Measurements from ENCODE around the gene TREM2. TPM values are rescaled to one million over a fixed set of nuclear protein-coding genes. Genes with fewer than 3 reads are reported as not detected.

TREM2 gene
- 2.5 and 2.8 TPM in 2 replicates for total RNA-seq
- polyA plus RNA-seq: 2.2 and 4.4 TPM in 2 replicates

GRCh38 chr6:41162687-41163418, at the start of gene TREM2:
TREM2 (minus strand) TSS chr6:41163116; CDS start chr6:41163082, 34 bp downstream.
- Histone ChIP-seq H3K36me3 (replicated peaks; ENCODE audit: insufficient read depth, low read depth) (no peaks in the 10 kb centered on the region), H3K4me1 (ENCODE audit: insufficient read depth) (no peaks in the 10 kb centered on the region), H3K4me3 (no peak within 1 kb of the TSS), H2AFZ (no peak within 1 kb of the TSS), H3K79me2 (no peaks in the 10 kb centered on the region), H3K27me3 (no peaks in the 10 kb centered on the region), H3K9me3 (ENCODE audit: low read depth) (no peaks in the 10 kb centered on the region), H3K4me2 (no peak within 1 kb of the TSS), H3K27ac (no peak within 1 kb of the TSS), H3K9me2 (replicated peaks; ENCODE audit: insufficient read depth) (no peaks in the 10 kb centered on the region), H4K20me1 (ENCODE audit: insufficient read depth, poor library complexity, severe bottlenecking) (no peaks in the 10 kb centered on the region)
- 90% methylated on average over 6 of the region's 10 CpGs for WGBS (ENCODE audit: low lambda C conversion rate, missing lambda C conversion rate)
- DNase-seq (ENCODE audit: low spot score): no peak
- TF ChIP-seq, protein P1, sequence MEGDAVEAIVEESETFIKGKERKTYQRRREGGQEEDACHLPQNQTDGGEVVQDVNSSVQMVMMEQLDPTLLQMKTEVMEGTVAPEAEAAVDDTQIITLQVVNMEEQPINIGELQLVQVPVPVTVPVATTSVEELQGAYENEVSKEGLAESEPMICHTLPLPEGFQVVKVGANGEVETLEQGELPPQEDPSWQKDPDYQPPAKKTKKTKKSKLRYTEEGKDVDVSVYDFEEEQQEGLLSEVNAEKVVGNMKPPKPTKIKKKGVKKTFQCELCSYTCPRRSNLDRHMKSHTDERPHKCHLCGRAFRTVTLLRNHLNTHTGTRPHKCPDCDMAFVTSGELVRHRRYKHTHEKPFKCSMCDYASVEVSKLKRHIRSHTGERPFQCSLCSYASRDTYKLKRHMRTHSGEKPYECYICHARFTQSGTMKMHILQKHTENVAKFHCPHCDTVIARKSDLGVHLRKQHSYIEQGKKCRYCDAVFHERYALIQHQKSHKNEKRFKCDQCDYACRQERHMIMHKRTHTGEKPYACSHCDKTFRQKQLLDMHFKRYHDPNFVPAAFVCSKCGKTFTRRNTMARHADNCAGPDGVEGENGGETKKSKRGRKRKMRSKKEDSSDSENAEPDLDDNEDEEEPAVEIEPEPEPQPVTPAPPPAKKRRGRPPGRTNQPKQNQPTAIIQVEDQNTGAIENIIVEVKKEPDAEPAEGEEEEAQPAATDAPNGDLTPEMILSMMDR (IDR thresholded peaks at IDR 0.05; ENCODE audit: poor library complexity): no peak
- TF ChIP-seq EZH2 (IDR thresholded peaks at IDR 0.05; ENCODE audit: borderline replicate concordance) (no peak), EZH2phosphoT487 (IDR thresholded peaks at IDR 0.05; ENCODE audit: low read depth, severe bottlenecking, unreplicated experiment) (no peak)

DNA sequence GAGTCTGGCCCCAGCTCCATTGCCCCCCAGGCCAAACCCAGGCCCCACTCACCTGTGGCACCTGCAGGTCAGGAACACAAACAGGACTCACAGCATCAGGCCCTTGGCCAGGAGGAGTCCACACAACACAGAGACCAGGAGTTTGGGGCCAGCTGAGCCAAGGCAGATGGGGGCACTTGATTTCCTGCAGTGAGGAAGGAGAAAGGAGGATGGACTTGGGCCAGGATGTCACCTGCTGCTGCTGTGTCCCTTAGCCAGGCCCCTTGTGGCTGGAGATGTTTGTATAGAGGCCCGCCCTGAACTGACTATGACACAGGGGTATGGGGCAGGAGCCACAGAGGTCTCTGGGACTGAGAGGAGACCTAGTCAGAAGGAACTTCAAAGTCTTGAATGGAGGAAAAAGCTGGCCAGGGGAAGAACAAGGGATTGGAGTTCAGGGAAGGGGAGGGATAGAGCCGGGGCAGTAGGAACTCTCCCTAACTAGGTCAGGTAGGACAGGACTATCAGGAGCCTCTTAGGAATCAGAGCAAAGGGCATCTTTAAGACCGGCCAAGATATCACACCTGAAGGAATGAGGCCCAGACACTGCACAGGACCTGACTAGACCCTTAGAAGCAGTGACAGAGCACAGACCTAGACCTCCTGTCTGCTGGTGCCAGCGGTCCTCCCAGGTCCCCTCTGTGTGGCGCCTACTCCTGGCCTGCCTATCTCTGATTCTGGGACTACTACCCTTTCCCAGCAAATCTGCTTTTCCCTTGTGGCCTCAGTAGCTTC, 46.8 kb upstream of the TREM2 start:
- DNase-seq (ENCODE audit: low spot score): peak; percentile 35
- H3K9me2 ChIP-seq (replicated peaks; ENCODE audit: insufficient read depth): no peaks in the 10 kb centered on the region
- H3K4me3 ChIP-seq: no peak overlapping the region
- H2AFZ ChIP-seq: no peak overlapping the region
- peak overlapping the region; percentile 71 for H3K27ac ChIP-seq
- TF ChIP-seq EZH2 (IDR thresholded peaks at IDR 0.05; ENCODE audit: borderline replicate concordance) (no peak), EZH2phosphoT487 (IDR thresholded peaks at IDR 0.05; ENCODE audit: low read depth, severe bottlenecking, unreplicated experiment) (no peak)
- TF ChIP-seq, protein P1 (IDR thresholded peaks at IDR 0.05; ENCODE audit: poor library complexity): no peak
- no peaks in the 10 kb centered on the region for H3K36me3 ChIP-seq (replicated peaks; ENCODE audit: insufficient read depth, low read depth)
- H4K20me1 ChIP-seq (ENCODE audit: insufficient read depth, poor library complexity, severe bottlenecking): no peaks in the 10 kb centered on the region
- peaks cover 12% of the 10 kb centered on the region for H3K4me1 ChIP-seq (ENCODE audit: insufficient read depth)
- no peaks in the 10 kb centered on the region for H3K79me2 ChIP-seq
- H3K27me3 ChIP-seq: peaks cover 14% of the 10 kb centered on the region
- WGBS (ENCODE audit: low lambda C conversion rate, missing lambda C conversion rate): 85% methylated on average over 5 of the region's 5 CpGs
- H3K4me2 ChIP-seq: no peak overlapping the region
- H3K9me3 ChIP-seq (ENCODE audit: low read depth): no peaks in the 10 kb centered on the region

- no peak for DNase-seq (ENCODE audit: low spot score)
- no peaks in the 10 kb centered on the region for H3K36me3 ChIP-seq (replicated peaks; ENCODE audit: insufficient read depth, low read depth)
- no peak overlapping the region for H3K4me3 ChIP-seq
- H2AFZ ChIP-seq: no peak overlapping the region
- 88% methylated on average over 7 of the region's 7 CpGs for WGBS (ENCODE audit: low lambda C conversion rate, missing lambda C conversion rate)
- no peaks in the 10 kb centered on the region for H3K79me2 ChIP-seq
- H3K9me2 ChIP-seq (replicated peaks; ENCODE audit: insufficient read depth): no peaks in the 10 kb centered on the region
- no peak overlapping the region for H3K27ac ChIP-seq
- TF ChIP-seq EZH2phosphoT487 (IDR thresholded peaks at IDR 0.05; ENCODE audit: low read depth, severe bottlenecking, unreplicated experiment): no peak
- no peak for TF ChIP-seq EZH2 (IDR thresholded peaks at IDR 0.05; ENCODE audit: borderline replicate concordance)
- TF ChIP-seq, protein P1 (IDR thresholded peaks at IDR 0.05; ENCODE audit: poor library complexity): no peak
- no peaks in the 10 kb centered on the region for H4K20me1 ChIP-seq (ENCODE audit: insufficient read depth, poor library complexity, severe bottlenecking)
- H3K4me2 ChIP-seq: no peak overlapping the region
- peaks cover 12% of the 10 kb centered on the region for H3K4me1 ChIP-seq (ENCODE audit: insufficient read depth)
- peaks cover 14% of the 10 kb centered on the region for H3K27me3 ChIP-seq
- H3K9me3 ChIP-seq (ENCODE audit: low read depth): no peaks in the 10 kb centered on the region
Measured at GRCh38 chr6:41208439-41209106, 45.7 kb upstream of the TREM2 start.

All from hepatocyte (in vitro differentiated cells).